Caco-2 (cell line): ENCODE results near the gene CFAP97. TPM values are rescaled to one million over a fixed set of nuclear protein-coding genes. Genes with fewer than 3 reads are reported as not detected.

Experiments used
- BruUV-seq: library from RNA; stranded (reverse); fragments of 400-500 nt; replicated peaks from 2 replicates; lab custom pipeline; 2021; lab: Mats Ljungman, UMichigan
- CTCF ChIA-PET: fragments of 300-600 bp; sonication (Branson Sonifier 250); formaldehyde crosslinking; loops from one replicate; lab custom pipeline; 2022; ENCODE audit warnings: antibody characterized with exemption; lab: Charles Lee
- POLR2A ChIA-PET: fragments of 300-600 bp; sonication (Branson Sonifier 250); formaldehyde crosslinking; loops from one replicate; lab custom pipeline; 2022; ENCODE audit warnings: antibody characterized with exemption; lab: Charles Lee
- DNase-seq, 2 experiments: peaks; one replicate each; pipeline versions ENCODE4 v3.0.0 to v3.0.0-alpha.2; 2020 to 2022
- H3K27me3 ChIP-seq: replicated peaks from 2 replicates; pipeline ENCODE4 v1.6.0; 2011; ENCODE audit warnings: low read length; ENCODE audit not compliant: control insufficient read depth, insufficient read depth
- H3K36me3 ChIP-seq: 2 replicates; pipeline ENCODE4 v1.5.1; 2011; ENCODE audit warnings: low read length; ENCODE audit not compliant: control insufficient read depth, insufficient read depth
- H3K4me1 ChIP-seq: fragments of 250-450 bp; sonication (Bioruptor Pico); 2 replicates; pipeline ENCODE4 v1.5.1; 2020; ENCODE audit warnings: mild to moderate bottlenecking
- H3K4me3 ChIP-seq: 2 replicates; pipeline ENCODE4 v1.5.1; 2011; ENCODE audit warnings: low read depth, mild to moderate bottlenecking, control low read depth, low read length
- H3K9me3 ChIP-seq: fragments of 250-450 bp; sonication (Bioruptor Pico); 2 replicates; pipeline ENCODE4 v1.5.1; 2020; ENCODE audit warnings: mild to moderate bottlenecking, moderate library complexity
- H3K27ac Mint-ChIP-seq: one replicate; pipeline ENCODE4 v1.8.0; 2022; ENCODE audit warnings: mixed read lengths; ENCODE audit not compliant: unreplicated experiment
- H3K27me3 Mint-ChIP-seq: one replicate; pipeline ENCODE4 v1.8.0; 2022; ENCODE audit warnings: mixed read lengths; ENCODE audit not compliant: insufficient read depth, unreplicated experiment
- H3K36me3 Mint-ChIP-seq: one replicate; pipeline ENCODE4 v1.8.0; 2022; ENCODE audit warnings: mild to moderate bottlenecking, mixed read lengths; ENCODE audit not compliant: insufficient read depth, unreplicated experiment
- H3K4me1 Mint-ChIP-seq: one replicate; pipeline ENCODE4 v1.8.0; 2022; ENCODE audit warnings: low read depth, mixed read lengths; ENCODE audit not compliant: unreplicated experiment
- H3K4me3 Mint-ChIP-seq: one replicate; pipeline ENCODE4 v1.8.0; 2022; ENCODE audit warnings: mild to moderate bottlenecking, moderate library complexity, mixed read lengths; ENCODE audit not compliant: unreplicated experiment
- H3K9me3 Mint-ChIP-seq: one replicate; pipeline ENCODE4 v1.8.0; 2022; ENCODE audit warnings: mixed read lengths; ENCODE audit not compliant: unreplicated experiment
- CTCF ChIP-seq, 2 experiments: fragments of 200-600 bp in 1 of 2; IDR thresholded peaks; 1 replicate in 1 of 2; 2 replicates in 1 of 2; pipeline versions ENCODE4 v1.5.1 to v1.8.0; 2011 to 2022; ENCODE audit warnings: antibody characterized with exemption in 1 of 2, control low read depth in 1 of 2, inconsistent platforms in 1 of 2, low read depth in 1 of 2, low read length in 1 of 2, mild to moderate bottlenecking in 1 of 2, moderate library complexity in 1 of 2; ENCODE audit not compliant: insufficient read depth in 1 of 2, severe bottlenecking in 1 of 2, unreplicated experiment in 1 of 2
- intact Hi-C: fragments of 100-400 bp; cut with micrococcal nuclease; formaldehyde crosslinking; loops from one replicate; pipeline ENCODE4 v1.10.0; 2022; ENCODE audit not compliant: unreplicated experiment
- total RNA-seq: library from RNA; stranded (reverse); gene quantifications from 2 replicates; pipeline ENCODE4 v1.2.3, GENCODE V29; 2022

CFAP97 gene
- total RNA-seq, 1 experiment from 2014 or later = 20.3 TPM

GRCh38 chr4:185235843-185236503 is 32.2 kb upstream of the CFAP97 start:
- no peaks in the 10 kb centered on the region for H3K27me3 Mint-ChIP-seq
- BruUV-seq = no TSS peak
- DNase-seq = peak; percentile 77 to 81
- H3K4me3 Mint-ChIP-seq = peak overlapping the region; percentile 34
- Histone ChIP-seq H3K9me3 (no peaks in the 10 kb centered on the region), H3K4me3 (no peak overlapping the region), H3K27me3 (no peaks in the 10 kb centered on the region), H3K36me3 (no peaks in the 10 kb centered on the region), H3K4me1 (peaks cover 10% of the 10 kb centered on the region)
- H3K9me3 Mint-ChIP-seq = no peaks in the 10 kb centered on the region
- no peaks in the 10 kb centered on the region for H3K36me3 Mint-ChIP-seq
- intact Hi-C loops = loop anchor here (5.0 kb wide), 1 partner anchor 161 kb away; the partner anchor contains the start of genes ANKRD37 and LRP2BP
- POLR2A ChIA-PET = no interaction called here
- peak overlapping the region; percentile 93 for H3K27ac Mint-ChIP-seq
- TF ChIP-seq CTCF (IDR thresholded peaks at IDR 0.05; ENCODE audit: insufficient read depth in 1 of 2, low read depth in 1 of 2, low read length in 1 of 2, severe bottlenecking in 1 of 2, unreplicated experiment in 1 of 2) = no peak
- H3K4me1 Mint-ChIP-seq = peaks cover 17% of the 10 kb centered on the region
- CTCF ChIA-PET = no interaction called here

- no peaks in the 10 kb centered on the region for H3K36me3 Mint-ChIP-seq
- POLR2A ChIA-PET = no interaction called here
- intact Hi-C loops = loop anchor here (5.0 kb wide), 1 partner anchor 162 kb away; the partner anchor contains the start of genes ANKRD37 and LRP2BP
- no peaks in the 10 kb centered on the region for H3K36me3 ChIP-seq
- no peaks in the 10 kb centered on the region for H3K27me3 Mint-ChIP-seq
- no peak overlapping the region for H3K4me3 Mint-ChIP-seq
- no peak for DNase-seq
- H3K9me3 ChIP-seq = no peaks in the 10 kb centered on the region
- no peaks in the 10 kb centered on the region for H3K9me3 Mint-ChIP-seq
- CTCF ChIA-PET = no interaction called here
- H3K4me1 ChIP-seq = peaks cover 10% of the 10 kb centered on the region
- H3K27ac Mint-ChIP-seq = peak overlapping the region; percentile 93
- TF ChIP-seq CTCF (IDR thresholded peaks at IDR 0.05; ENCODE audit: insufficient read depth in 1 of 2, low read depth in 1 of 2, low read length in 1 of 2, severe bottlenecking in 1 of 2, unreplicated experiment in 1 of 2) = no peak
- H3K4me3 ChIP-seq = no peak overlapping the region
- BruUV-seq = no TSS peak
- no peaks in the 10 kb centered on the region for H3K27me3 ChIP-seq
- peaks cover 17% of the 10 kb centered on the region for H3K4me1 Mint-ChIP-seq
These were observed 31.5 kb upstream of the CFAP97 start for GRCh38 chr4:185235119-185235842.

GRCh38 chr4:185232370-185232769 is 28.6 kb upstream of the CFAP97 start:
- peak in 1 of 2 experiments; percentile 40 for DNase-seq

More at GRCh38 chr4:185232370-185232769, 28.6 kb upstream of the CFAP97 start:
- Mint-ChIP-seq H3K27ac (no peak overlapping the region), H3K9me3 (no peaks in the 10 kb centered on the region), H3K27me3 (no peaks in the 10 kb centered on the region), H3K4me3 (no peak overlapping the region), H3K36me3 (no peaks in the 10 kb centered on the region), H3K4me1 (peaks cover 17% of the 10 kb centered on the region)
- no peaks in the 10 kb centered on the region for H3K9me3 ChIP-seq
- POLR2A ChIA-PET = no interaction called here
- no TSS peak for BruUV-seq
- TF ChIP-seq CTCF (IDR thresholded peaks at IDR 0.05; ENCODE audit: insufficient read depth in 1 of 2, low read depth in 1 of 2, low read length in 1 of 2, severe bottlenecking in 1 of 2, unreplicated experiment in 1 of 2) = no peak
- H3K27me3 ChIP-seq = no peaks in the 10 kb centered on the region
- peaks cover 10% of the 10 kb centered on the region for H3K4me1 ChIP-seq
- intact Hi-C loops = no loop called here
- H3K4me3 ChIP-seq = no peak overlapping the region
- H3K36me3 ChIP-seq = no peaks in the 10 kb centered on the region
- CTCF ChIA-PET = no interaction called here
